SHP77 treated with DMSO at 0.1 percent for 48 hours (cell line): ENCODE data around the gene BACH2.
"Not testable (repeated sequence)": the region's sequence is repeated elsewhere in the genome, so short reads cannot be mapped to it uniquely, and the experiment has no call there.

ENCODE experiments used
- DNase-seq: peaks from one replicate; lab custom pipeline; 2025; lab: John Stamatoyannopoulos, UW

BACH2 gene

DNA sequence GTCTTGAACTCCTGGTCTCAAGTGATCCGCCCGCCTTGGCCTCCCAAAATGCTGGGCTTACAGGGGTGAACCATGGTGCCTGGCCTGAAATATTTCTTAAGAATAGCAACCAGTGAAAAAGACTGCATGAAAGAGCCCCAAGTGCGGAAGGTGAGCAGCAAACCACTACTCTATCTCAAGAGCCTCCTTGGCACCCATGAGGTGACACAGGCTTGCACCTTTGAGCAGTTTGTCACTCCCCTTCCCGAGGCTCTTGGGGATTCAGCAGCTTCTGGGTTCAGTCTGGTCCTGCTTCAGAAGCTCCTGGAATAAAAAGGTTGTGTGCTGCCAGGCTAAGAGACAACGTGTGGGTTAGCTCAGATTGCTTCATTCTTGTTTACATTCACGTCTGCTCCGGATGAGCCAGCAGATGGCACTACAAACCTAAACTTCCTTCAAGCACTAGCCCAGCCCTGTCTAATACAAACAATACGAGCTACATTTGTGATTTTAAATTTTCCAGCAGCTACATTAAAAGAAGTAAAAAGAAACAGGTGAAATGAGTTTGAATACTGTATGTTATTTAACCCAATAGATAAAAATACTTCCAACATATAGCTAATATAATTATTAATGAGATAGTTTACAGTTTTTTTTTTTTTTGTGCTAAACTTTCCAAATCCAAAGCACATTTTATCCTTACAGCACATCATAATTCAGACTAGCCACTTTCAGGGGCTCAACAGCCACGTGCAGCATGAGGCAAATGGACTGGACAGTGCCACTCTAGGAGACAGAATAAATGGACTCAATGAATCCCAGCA lies 356.2 kb downstream of the BACH2 start:
- peak; percentile 47 for DNase-seq

DNA sequence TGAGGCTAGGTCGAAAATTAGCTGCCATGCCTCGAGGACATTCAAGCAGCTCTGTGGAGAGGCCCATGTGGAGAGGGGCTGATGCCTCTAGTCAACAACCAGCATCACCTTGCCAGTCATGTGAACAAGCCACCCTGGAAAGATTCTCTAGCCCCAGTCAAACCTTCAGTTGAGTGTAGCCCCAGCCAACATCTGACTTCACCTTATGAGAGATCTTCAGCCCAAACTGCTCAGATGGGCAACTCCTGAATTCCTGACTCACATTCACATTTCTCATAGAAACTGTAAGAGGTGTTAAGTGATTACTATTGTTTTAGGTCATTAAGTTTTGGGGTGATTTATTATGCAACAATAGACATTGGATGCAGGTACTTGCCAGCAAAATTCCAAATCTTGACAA lies 357.5 kb downstream of the BACH2 start:
- DNase-seq = no peak

DNA sequence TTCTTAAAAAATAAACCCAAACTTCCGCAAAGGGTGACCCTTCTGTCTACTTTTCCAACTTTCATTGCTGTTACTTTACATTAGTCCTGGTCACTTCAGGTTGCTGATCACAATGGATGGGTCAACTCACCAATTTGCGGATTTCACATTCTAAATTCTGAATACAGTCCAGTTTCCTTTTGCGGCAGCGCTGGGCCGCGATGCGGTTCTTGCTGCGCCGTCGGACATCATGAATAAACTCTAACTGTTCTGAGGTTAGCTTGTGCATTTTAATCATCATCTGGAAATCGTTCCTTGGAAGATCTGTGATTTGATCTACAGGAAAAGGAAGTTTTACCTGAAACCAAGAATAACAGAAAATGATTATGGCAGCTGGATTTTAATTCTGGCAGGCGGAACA lies 358.6 kb downstream of the BACH2 start:
- no peak for DNase-seq

DNA sequence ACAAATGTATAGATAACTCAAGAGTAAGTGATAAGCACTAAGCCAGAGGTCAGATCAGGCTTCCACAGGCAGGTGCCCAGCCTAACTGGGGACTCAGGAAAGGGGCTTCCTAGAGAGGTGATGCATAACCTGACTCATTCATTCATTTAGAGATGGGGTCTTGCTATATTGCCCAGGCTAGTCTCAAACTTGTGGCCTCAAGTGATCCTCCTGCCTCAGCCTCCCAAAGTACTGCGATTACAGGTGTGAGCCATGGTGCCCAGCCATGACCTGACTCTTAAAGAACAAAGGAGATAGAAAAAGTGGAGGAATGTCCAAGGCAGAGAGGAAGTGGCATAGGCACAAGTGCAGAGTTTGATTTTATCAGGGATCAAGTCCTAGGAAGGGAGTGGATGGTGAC lies 360.5 kb downstream of the BACH2 start:
- DNase-seq = no peak

DNA sequence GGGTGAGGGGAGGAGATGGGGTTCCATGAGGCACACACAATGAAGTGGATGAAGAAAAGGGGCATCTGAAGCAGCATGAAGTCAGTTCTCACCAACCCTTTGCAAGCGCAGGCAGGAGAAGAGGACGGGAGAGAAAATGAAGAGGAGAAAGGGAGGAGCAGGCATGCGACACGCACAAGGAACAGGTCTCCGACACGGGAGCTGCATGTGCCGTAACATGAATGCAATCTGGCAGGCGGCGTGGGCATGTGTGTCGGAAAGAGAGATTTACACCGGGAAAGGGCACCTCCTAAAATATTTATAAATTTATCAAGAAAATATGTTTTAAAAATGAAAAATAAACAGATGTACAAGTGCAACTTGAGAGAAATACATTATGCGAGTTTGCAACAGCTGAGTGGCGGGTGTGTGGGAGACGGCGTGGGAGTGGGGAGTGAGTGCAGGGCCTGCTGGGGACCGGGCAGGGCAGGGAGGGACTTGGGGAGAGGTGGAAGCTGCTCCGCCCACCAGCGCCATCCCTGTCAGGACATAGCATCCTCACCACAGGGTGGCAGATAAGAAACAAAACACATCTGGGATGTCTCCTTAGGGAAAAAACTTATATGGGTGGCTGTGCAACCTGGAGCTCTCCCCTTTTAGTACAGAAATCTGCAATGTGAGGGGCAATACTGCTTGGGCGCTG lies 361.8 kb downstream of the BACH2 start:
- DNase-seq = no peak

DNA sequence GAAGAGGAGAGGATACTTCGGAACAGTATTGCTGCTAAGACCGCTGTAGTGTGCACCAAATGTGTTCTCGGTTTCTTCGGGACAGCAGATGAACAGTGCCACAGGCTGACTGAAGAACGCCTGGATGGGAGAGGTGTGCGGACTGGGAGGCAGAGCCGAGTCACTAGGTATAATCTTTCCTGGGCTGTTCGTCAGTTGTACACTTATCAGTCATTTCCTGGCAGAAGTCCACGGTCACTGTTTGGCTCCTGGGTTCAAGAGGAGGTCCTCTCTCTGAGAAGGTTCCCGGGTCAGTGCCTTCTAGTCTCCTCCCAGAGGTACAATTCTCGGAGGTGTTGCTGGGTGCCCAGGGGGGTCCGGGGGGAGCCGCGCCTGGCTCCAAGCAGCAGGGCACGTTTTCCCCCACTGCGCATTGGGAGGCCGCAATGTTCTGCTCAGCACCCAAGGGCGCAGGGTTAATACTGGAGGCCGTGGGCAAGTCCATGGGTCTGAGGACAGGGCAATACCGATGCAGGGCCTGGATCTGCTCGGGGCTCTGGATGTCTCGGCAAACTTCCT lies 364.3 kb downstream of the BACH2 start:
- no peak for DNase-seq

DNA sequence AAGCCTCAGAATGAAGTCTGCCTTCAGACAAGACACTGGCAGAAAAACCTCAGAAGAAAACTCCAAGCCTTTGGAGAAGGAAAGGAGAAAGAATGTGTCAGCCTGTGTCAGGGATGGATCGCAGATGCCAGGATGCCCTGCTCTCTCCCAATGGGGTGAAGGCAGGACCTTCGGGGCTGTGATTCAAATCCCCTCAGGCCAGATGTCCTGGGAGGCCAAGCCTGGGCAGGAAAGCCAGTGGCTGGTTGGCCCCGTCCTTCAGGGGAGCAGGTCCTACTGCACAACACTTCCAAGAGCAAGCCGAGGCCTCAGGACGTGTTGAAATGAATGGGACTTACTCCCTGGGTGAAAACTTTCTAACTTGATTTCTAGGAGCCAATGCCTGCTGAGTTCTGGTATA lies 365.9 kb downstream of the BACH2 start:
- DNase-seq = no peak

DNA sequence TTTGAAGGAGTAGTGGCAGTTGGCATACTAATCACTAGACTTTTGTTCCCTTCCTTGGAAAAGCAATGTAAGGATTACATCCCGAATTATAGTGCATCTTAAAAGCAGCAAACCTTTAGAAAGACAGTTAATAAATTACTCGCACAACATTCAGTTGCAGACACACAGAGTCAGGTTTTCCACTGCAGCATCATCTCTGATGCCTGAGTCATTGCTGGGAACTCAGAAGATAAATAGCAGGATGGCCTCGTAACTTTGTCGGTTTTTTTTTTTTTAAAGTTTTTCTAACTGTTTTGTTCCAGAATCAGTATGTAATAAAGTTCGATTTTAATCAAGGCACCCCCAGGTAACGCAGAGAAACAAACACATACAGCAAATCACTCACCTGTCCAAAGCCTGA lies 368.0 kb downstream of the BACH2 start:
- no peak for DNase-seq

DNA sequence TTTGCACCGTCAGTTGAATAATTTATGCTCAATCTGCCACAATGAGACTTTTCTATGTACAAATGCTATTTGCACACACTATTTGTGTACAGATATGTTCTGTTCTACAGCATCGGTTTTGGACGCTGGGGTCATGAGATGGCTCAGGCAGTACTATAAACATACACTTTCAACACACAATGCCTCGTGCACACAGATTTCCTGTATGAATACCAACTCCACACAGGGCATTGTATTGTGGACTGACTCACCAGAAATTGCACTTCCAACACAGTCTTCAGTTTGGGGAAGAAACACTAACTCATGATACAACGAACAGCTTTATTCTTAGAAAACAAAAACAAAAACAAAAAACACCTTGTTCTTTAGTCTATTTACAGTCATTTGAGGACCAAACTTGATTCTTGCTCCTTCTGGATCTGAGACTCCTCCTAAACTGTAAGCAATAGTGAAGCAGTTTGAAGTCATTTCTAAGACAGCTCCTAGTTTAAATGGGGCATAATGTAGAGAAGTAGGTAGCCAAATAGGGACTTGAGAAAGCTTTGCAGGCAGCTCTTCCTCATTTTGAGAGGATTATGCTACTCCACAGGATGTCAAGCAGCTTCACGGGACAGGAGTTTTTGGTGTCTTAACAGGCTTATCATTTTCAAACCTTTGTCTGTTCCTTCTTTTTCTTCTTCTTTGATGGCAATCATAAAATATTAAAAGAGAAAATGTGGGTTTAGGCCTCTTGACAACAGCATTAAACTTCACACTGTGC lies 368.7 kb downstream of the BACH2 start:
- no peak for DNase-seq

DNA sequence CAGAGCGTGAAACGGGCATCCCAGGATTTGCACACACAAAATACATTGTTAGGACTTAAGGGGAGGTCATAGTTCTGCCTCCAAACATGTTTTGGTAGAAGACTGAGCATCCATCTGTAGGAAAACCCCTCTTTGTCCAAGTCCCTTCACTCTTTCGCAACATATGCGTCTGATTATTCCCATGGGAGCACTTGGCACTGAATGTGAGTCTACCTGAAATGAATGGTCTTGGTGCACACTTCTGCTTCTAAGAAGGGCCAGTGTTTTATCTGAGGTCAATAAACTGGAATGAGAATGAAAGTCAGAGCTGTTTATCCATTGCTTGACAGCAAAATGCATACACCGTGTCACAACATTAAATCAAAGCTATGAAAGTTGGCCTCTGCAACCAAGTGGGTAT lies 369.4 kb downstream of the BACH2 start:
- DNase-seq = no peak

DNA sequence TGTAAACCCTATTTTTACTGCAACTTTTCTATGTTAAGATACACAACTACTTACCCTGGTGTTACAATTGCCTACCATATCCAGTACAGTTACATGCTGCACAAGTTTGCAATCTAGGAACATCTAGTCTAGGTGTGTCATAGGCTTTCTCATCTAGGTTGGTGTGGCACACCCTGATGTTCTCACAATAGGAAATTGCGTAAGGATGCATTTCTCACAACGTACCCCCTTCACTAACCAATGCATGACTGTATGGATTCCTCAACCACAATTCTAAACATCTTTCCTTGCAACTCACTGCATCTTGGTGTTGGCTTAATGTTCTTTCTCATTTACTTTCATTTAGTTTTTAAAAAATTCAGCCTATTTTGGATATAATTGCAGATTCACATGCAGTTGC lies 370.8 kb downstream of the BACH2 start:
- no peak for DNase-seq

DNA sequence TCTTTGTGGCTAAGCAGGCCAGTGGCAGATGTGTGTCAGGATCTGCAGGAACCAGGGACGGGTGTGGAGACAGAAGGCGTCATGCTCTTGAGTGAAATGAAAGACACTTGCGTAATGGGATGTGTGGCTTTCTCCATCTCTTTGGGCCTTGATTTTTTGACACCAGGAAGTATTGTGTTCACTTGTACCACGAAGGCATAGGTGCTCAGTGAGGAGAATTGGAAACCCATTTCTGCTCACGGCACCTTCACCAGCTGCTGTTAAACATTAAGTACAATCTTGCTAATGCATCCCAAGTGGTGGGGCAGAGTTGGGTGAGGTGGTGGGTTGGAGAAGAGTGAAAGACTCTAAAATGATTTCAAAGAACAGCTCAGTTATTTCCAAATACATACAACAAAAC lies 372.4 kb downstream of the BACH2 start:
- DNase-seq = no peak

DNA sequence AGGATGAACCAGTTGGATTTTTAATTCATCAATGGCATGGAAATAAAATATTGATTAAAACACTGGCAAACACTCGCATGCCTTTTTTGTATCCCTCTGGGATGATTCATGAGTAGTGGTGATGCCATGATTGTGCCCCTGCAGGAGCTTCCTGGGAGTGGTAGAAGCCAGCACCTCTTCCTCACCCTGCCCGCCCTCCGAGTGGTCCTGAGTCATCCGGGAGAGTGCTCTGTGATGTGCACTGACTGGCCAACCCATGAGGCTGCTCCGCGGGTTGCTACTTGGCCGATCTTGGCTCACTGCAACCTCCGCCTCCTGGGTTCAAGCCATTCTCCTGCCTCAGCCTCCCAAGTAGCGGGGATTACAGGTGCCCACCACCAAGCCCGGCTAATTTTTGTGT lies 375.0 kb downstream of the BACH2 start:
- no peak for DNase-seq

DNA sequence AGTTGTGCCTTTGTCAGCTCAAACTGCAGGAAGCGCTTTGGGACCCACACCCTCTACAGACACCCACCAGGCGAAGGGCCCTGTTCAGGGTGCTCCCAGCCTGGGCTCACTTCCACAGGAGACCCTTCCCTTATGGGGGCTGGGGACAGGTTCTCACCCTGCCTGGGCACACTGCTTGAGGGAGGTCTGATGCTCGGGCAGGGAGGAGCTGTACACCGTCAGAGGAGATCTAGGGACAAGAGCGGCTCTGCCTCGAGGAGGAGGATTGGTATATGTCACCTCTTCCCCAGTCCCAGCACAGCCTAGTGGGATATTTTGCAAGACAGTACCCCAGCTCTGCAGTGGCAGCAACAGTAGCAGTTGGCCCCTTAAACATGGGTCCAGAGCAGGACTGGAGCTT lies 375.4 kb downstream of the BACH2 start:
- DNase-seq = no peak

DNA sequence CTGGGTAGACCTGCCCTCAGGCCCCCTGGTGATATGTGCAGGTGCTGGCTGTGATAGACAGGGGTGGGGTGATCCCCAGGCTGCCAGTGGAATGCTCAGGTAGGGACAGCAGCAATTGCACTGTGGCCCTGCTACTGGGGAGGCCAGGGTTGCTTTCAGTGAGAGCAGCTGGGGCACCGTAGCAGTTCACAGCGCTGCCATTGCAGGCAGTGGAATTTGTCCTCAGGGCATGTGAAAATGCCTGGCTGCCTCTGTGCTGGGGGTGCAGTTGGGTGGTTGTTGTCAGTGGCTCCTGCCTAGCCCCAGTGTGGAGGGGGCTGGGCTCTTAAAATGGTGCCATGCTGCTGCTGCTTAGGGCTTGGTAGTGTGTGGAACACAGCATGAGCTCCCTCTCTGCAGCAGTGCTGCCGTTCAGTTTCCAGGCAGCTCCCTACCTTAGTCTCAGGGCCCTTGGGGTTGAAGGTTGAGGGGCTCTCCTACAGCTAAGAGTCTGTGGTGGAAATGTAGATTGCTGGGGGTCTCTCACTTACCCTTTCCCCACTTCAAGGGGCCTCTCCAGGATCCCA lies 378.8 kb downstream of the BACH2 start:
- DNase-seq = no peak

DNA sequence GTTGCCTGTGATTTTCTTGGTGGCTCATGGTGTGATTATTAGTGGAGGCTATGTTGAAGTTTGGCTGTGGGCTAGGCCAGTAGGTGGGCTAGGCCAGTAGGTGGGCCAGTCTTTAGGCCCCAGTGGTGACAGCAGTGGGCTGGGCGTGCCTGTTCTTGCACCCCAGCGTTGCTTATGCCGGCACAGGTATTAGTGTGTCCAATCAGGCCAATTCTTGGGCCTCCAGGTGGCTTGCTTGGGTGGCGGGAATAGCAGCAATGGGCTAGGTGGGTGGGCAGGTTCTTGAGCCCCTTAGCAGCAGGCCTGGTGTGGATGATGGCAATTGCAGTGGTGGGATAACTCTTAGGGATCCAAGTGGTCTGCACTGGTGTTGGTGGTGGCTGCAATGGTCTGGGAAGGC lies 379.4 kb downstream of the BACH2 start:
- DNase-seq = no peak

DNA sequence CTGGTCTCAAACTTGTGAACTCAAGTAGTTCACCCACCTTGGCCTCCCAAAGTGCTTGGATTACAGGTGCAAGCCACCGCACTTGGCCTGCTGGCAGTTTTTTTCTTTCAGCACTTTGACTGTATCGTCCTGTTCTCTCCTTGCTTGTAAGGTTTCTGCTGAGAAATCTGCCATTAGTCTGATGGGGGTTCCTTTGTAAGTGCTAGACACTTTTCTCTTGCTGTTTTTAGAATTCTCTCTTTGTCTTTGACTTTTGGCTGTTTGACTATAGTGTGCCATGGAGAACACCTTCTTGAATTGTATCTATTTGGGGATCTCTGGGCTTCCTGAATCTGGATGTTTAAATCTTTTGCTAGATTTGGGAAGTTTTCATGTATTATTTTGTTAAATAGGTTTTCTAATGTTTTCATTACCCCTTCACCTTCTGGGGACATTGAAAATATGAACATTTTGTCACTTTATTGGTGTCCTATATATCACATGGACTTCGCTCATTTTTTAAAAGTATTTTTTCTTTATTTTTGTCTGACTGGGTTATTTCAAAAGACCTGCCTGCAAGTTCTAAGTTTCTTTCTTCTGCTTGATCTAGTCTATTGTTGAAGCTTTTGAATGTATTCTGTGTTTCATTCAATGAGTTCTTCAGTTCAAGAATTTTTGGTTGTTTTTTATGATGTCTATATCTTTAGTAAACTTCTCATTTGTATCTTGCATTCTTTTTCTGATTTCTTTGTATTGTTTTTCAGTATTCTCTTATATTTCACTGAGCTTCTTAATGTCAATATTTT lies 380.3 kb downstream of the BACH2 start:
- no peak for DNase-seq

DNA sequence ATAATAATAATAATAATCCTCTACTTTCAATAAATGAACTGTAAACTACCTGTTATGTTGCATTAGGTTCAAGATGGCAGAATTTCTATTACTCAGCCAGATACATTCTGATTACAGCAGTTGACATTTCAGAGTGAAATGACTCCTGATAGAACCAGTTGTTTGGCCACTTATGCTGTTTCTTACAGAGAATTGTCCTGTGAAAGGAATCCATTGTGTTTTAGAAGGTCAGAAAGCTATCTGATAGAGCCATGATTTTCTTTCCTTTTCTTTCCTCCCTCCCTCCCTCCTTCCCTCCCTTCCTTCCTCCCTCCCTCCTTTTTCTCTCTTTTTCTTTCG lies 385.8 kb downstream of the BACH2 start:
- no peak for DNase-seq

DNA sequence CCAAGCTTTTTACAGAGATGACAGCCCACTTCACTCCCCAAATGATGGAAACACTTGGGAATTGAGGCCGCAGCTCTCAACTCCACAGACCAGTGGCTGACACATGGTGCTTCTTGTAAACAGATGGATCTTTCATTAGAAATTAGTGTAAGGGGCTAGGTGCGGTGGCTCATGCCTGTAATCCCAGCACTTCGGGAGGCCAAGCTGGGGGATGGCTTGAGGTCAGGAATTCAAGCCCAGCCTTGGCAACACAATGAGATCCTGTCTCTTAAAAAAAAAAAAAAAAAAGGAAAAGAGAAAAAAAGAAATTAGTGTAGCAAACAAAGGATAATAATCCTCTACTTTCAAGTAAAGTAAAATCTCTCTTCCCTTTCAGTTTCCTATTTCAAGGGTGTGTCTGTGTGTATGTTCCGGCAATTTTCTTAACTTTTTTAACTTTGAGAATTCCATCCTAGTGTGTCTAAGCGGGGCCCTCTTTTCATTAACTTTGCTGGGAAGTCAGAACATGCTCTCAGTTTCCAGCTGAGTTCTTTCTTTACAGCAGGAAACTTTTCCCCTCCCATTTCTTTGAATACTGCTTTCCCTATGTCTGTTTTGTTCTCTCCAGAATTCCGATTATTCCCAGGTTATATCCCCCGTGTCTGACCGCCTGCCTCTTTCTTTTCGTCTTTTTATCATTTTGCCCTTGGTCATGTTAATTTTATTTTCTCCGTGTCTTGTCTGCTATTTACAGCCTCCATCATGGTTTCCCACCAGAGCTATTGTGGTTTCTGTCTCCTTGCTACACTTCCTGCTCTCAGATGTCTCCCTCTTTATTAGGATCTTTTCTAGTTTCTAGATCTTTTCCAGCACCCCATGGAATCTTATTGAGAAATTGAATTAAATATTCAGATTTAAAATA lies 386.4 kb downstream of the BACH2 start:
- not testable (repeated sequence) for DNase-seq

DNA sequence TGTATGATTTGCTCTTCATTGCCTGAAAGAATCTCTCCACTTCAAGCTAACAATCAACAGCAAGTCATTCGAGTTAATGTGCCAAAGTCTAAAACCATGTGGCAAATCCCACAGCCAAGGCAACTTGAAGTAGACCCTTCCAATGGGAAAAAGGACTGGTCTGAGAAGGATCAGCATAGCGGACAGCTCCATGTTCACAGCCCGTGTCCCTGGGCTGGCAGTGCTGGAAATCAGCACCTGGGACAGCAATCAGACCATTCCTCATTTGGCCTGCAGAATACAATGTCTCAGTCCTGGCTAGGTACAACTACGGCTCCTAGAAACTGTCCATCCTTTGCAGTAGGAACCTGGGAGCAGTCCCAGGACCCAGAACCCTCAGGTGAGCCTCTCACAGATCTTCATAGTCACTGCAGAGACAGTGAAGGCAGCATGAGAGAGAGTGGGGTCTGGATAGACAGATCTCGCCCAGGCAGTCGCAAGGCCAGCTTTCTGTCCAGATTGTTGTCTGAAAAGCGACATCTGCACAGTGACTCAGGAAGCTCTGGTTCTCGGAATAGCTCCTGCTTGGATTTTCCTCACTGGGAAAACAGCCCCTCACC lies 401.3 kb downstream of the BACH2 start:
- no peak for DNase-seq
